Upper lobe of left lung (tissue), 4 donors: ENCODE data around the gene MAP2.

Source experiments
- CTCF ChIP-seq, 6 experiments: fragments of 450-650 bp in 4 of 6; fragments of 200-600 bp in 2 of 6; sonication (generic) in 2 of 6; IDR thresholded peaks; one replicate each; pipeline ENCODE4 v1.5.1; 2016 to 2019; ENCODE audit warnings: antibody characterized with exemption in 6 of 6
- EP300 ChIP-seq, 4 donors: sonication (generic); formaldehyde crosslinking; IDR thresholded peaks; one replicate each; pipeline ENCODE4 v1.5.1; 2017; ENCODE audit warnings: antibody characterized with exemption in 4 of 4, control low read depth in 2 of 4
- POLR2AphosphoS5 ChIP-seq, 2 donors: sonication (generic); formaldehyde crosslinking; IDR thresholded peaks; one replicate each; pipeline ENCODE4 v1.5.1; 2017; ENCODE audit warnings: antibody characterized with exemption in 2 of 2

GRCh38 chr2:209381091-209381490 lies 42.8 kb upstream of the MAP2 start:
- TF ChIP-seq EP300 (IDR thresholded peaks at IDR 0.05) (no peak), CTCF (IDR thresholded peaks at IDR 0.05) (no peak), POLR2AphosphoS5 (IDR thresholded peaks at IDR 0.05) (no peak)
